Measurements from ENCODE around the gene MCTP1.
A peak's percentile ranks its signal among the peaks of the same experiment; 100 is the strongest.
"Not testable (repeated sequence)": the region's sequence is repeated elsewhere in the genome, so short reads cannot be mapped to it uniquely, and the experiment has no call there.

The MCTP1 gene

DNA sequence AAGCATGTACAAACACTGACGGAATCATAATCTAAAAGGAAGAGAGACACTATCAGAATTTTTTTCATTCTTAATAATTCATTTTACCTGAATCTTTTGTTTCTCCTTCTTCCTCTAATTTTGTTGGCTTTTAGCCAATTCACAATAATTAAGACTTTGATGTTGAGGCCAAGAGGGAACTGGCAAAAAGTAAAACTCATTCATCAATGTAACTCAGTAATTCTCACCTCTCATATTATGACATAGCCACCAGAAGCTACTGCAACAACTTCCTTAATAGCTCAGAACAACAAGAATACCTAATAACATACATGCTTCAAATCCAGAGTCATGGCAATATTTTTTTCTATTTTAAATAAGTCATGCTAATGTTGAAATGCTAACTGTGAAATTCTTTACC is 64.5 kb downstream of the MCTP1 start:
- H3K79me1 ChIP-seq (ENCODE audit: low read length): no peaks in the 10 kb centered on the region
- H3K79me2 ChIP-seq (ENCODE audit: control insufficient read depth, insufficient read depth, low read length): no peaks in the 10 kb centered on the region
- no peaks in the 10 kb centered on the region for H3K4me1 ChIP-seq (ENCODE audit: control insufficient read depth, low read depth, low read length)
- no peak overlapping the region for H4K5ac ChIP-seq (ENCODE audit: low read length)
- H3K9ac ChIP-seq (ENCODE audit: low read length): no peak overlapping the region
- no peaks in the 10 kb centered on the region for H3K27me3 ChIP-seq (ENCODE audit: insufficient read depth, low read length, poor library complexity)
- H3K4me3 ChIP-seq (ENCODE audit: low read length): no peak overlapping the region
- H3K23ac ChIP-seq (ENCODE audit: low read length): no peak overlapping the region
- no peak overlapping the region for H2BK15ac ChIP-seq (replicated peaks; ENCODE audit: low read depth)
- no peaks in the 10 kb centered on the region for H3K36me3 ChIP-seq (ENCODE audit: control insufficient read depth, insufficient read depth, low read length)
- no peak overlapping the region for H2BK120ac ChIP-seq (ENCODE audit: low read depth, low read length)
- no peak overlapping the region for H2AK5ac ChIP-seq (ENCODE audit: low read length)
- no CpG with 5 or more reads among the region's 1 CpG for WGBS (ENCODE audit: extremely low coverage, insufficient coverage, low lambda C conversion rate)
- no peak overlapping the region for H3K56ac ChIP-seq (ENCODE audit: low read length)
- no peak overlapping the region for H3K27ac ChIP-seq (ENCODE audit: low read depth, low read length)
- no peak overlapping the region for H2BK5ac ChIP-seq (ENCODE audit: low read length)
- DNase-seq: no peak
- no peak overlapping the region for H3K4ac ChIP-seq (ENCODE audit: low read depth, low read length)
- no peak overlapping the region for H4K8ac ChIP-seq (ENCODE audit: low read depth, low read length)
- H3K18ac ChIP-seq (ENCODE audit: low read length): no peak overlapping the region
- H3K4me2 ChIP-seq (ENCODE audit: low read length): no peak overlapping the region

DNA sequence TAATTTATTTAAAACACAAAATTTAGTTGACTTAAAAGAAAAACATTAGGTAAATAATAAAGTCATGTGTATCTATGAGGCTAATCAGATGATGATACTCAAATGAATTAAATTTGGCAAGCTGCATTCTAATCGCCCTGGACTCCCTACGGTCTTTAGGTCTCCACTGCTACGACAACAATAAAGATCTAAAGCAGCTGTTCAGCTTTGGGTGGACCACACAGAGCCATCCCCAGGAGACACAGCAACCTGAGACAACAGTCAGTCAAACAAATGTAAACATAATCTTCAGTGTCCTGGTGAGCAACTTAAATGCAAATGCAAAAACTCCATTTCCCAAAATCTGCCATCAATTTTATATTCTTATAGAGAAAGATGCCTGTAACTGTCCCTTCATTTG is 65.5 kb downstream of the MCTP1 start:
- no peaks in the 10 kb centered on the region for H3K79me1 ChIP-seq (ENCODE audit: low read length)
- no peak overlapping the region for H4K5ac ChIP-seq (ENCODE audit: low read length)
- no peak overlapping the region for H2BK120ac ChIP-seq (ENCODE audit: low read depth, low read length)
- no peak overlapping the region for H3K27ac ChIP-seq (ENCODE audit: low read depth, low read length)
- no peak overlapping the region for H3K4me2 ChIP-seq (ENCODE audit: low read length)
- H2BK15ac ChIP-seq (replicated peaks; ENCODE audit: low read depth): no peak overlapping the region
- no peak for DNase-seq
- no peak overlapping the region for H3K9ac ChIP-seq (ENCODE audit: low read length)
- H2AK5ac ChIP-seq (ENCODE audit: low read length): no peak overlapping the region
- no peaks in the 10 kb centered on the region for H3K79me2 ChIP-seq (ENCODE audit: control insufficient read depth, insufficient read depth, low read length)
- no peak overlapping the region for H3K4ac ChIP-seq (ENCODE audit: low read depth, low read length)
- H4K8ac ChIP-seq (ENCODE audit: low read depth, low read length): no peak overlapping the region
- no peaks in the 10 kb centered on the region for H3K27me3 ChIP-seq (ENCODE audit: insufficient read depth, low read length, poor library complexity)
- no peaks in the 10 kb centered on the region for H3K4me1 ChIP-seq (ENCODE audit: control insufficient read depth, low read depth, low read length)
- no peak overlapping the region for H3K18ac ChIP-seq (ENCODE audit: low read length)
- H3K56ac ChIP-seq (ENCODE audit: low read length): no peak overlapping the region
- H3K23ac ChIP-seq (ENCODE audit: low read length): no peak overlapping the region
- no CpG with 5 or more reads among the region's 3 CpGs for WGBS (ENCODE audit: extremely low coverage, insufficient coverage, low lambda C conversion rate)
- no peak overlapping the region for H3K4me3 ChIP-seq (ENCODE audit: low read length)
- H2BK5ac ChIP-seq (ENCODE audit: low read length): no peak overlapping the region
- no peaks in the 10 kb centered on the region for H3K36me3 ChIP-seq (ENCODE audit: control insufficient read depth, insufficient read depth, low read length)

- peak overlapping the region; percentile 74 for H2BK15ac ChIP-seq (replicated peaks; ENCODE audit: low read depth)
- H2BK5ac ChIP-seq (ENCODE audit: low read length): no peak overlapping the region
- H4K5ac ChIP-seq (ENCODE audit: low read length): no peak overlapping the region
- no peaks in the 10 kb centered on the region for H3K79me1 ChIP-seq (ENCODE audit: low read length)
- no peak overlapping the region for H3K4ac ChIP-seq (ENCODE audit: low read depth, low read length)
- no peaks in the 10 kb centered on the region for H3K27me3 ChIP-seq (ENCODE audit: insufficient read depth, low read length, poor library complexity)
- H3K4me2 ChIP-seq (ENCODE audit: low read length): no peak overlapping the region
- no peak overlapping the region for H2BK120ac ChIP-seq (ENCODE audit: low read depth, low read length)
- no peak overlapping the region for H2AK5ac ChIP-seq (ENCODE audit: low read length)
- WGBS (ENCODE audit: extremely low coverage, insufficient coverage, low lambda C conversion rate): no CpG with 5 or more reads among the region's 2 CpGs
- H3K79me2 ChIP-seq (ENCODE audit: control insufficient read depth, insufficient read depth, low read length): no peaks in the 10 kb centered on the region
- no peak overlapping the region for H3K23ac ChIP-seq (ENCODE audit: low read length)
- H3K18ac ChIP-seq (ENCODE audit: low read length): no peak overlapping the region
- no peaks in the 10 kb centered on the region for H3K4me1 ChIP-seq (ENCODE audit: control insufficient read depth, low read depth, low read length)
- no peak overlapping the region for H3K4me3 ChIP-seq (ENCODE audit: low read length)
- H3K36me3 ChIP-seq (ENCODE audit: control insufficient read depth, insufficient read depth, low read length): no peaks in the 10 kb centered on the region
- H3K27ac ChIP-seq (ENCODE audit: low read depth, low read length): no peak overlapping the region
- no peak overlapping the region for H3K9ac ChIP-seq (ENCODE audit: low read length)
- DNase-seq: peak; percentile 3
- no peak overlapping the region for H3K56ac ChIP-seq (ENCODE audit: low read length)
- no peak overlapping the region for H4K8ac ChIP-seq (ENCODE audit: low read depth, low read length)
Measured at GRCh38 chr5:95217881-95218280, 67.0 kb downstream of the MCTP1 start.

- H3K79me2 ChIP-seq (ENCODE audit: control insufficient read depth, insufficient read depth, low read length): no peaks in the 10 kb centered on the region
- H4K8ac ChIP-seq (ENCODE audit: low read depth, low read length): no peak overlapping the region
- no peak overlapping the region for H2BK120ac ChIP-seq (ENCODE audit: low read depth, low read length)
- H3K4me3 ChIP-seq (ENCODE audit: low read length): no peak overlapping the region
- no peak overlapping the region for H3K23ac ChIP-seq (ENCODE audit: low read length)
- H3K27me3 ChIP-seq (ENCODE audit: insufficient read depth, low read length, poor library complexity): no peaks in the 10 kb centered on the region
- H3K56ac ChIP-seq (ENCODE audit: low read length): no peak overlapping the region
- H3K27ac ChIP-seq (ENCODE audit: low read depth, low read length): no peak overlapping the region
- no peaks in the 10 kb centered on the region for H3K79me1 ChIP-seq (ENCODE audit: low read length)
- H3K18ac ChIP-seq (ENCODE audit: low read length): no peak overlapping the region
- WGBS (ENCODE audit: extremely low coverage, insufficient coverage, low lambda C conversion rate): no CpG with 5 or more reads among the region's 4 CpGs
- no peak overlapping the region for H3K9ac ChIP-seq (ENCODE audit: low read length)
- no peak overlapping the region for H4K5ac ChIP-seq (ENCODE audit: low read length)
- H2BK15ac ChIP-seq (replicated peaks; ENCODE audit: low read depth): no peak overlapping the region
- H3K36me3 ChIP-seq (ENCODE audit: control insufficient read depth, insufficient read depth, low read length): no peaks in the 10 kb centered on the region
- no peak overlapping the region for H3K4me2 ChIP-seq (ENCODE audit: low read length)
- H3K4ac ChIP-seq (ENCODE audit: low read depth, low read length): no peak overlapping the region
- H2BK5ac ChIP-seq (ENCODE audit: low read length): no peak overlapping the region
- no peaks in the 10 kb centered on the region for H3K4me1 ChIP-seq (ENCODE audit: control insufficient read depth, low read depth, low read length)
- no peak for DNase-seq
- no peak overlapping the region for H2AK5ac ChIP-seq (ENCODE audit: low read length)
Measured at GRCh38 chr5:95217351-95217750, 67.5 kb downstream of the MCTP1 start.

- Histone ChIP-seq H3K27me3 (ENCODE audit: insufficient read depth, low read length, poor library complexity) (no peaks in the 10 kb centered on the region), H3K4me3 (ENCODE audit: low read length) (no peak overlapping the region), H2AK5ac (ENCODE audit: low read length) (no peak overlapping the region), H3K9ac (ENCODE audit: low read length) (no peak overlapping the region), H3K79me1 (ENCODE audit: low read length) (no peaks in the 10 kb centered on the region), H4K8ac (ENCODE audit: low read depth, low read length) (no peak overlapping the region), H3K4me2 (ENCODE audit: low read length) (no peak overlapping the region), H3K56ac (ENCODE audit: low read length) (no peak overlapping the region), H2BK5ac (ENCODE audit: low read length) (no peak overlapping the region), H2BK15ac (replicated peaks; ENCODE audit: low read depth) (no peak overlapping the region), H3K4me1 (ENCODE audit: control insufficient read depth, low read depth, low read length) (no peaks in the 10 kb centered on the region), H4K5ac (ENCODE audit: low read length) (no peak overlapping the region), H3K23ac (ENCODE audit: low read length) (no peak overlapping the region), H3K36me3 (ENCODE audit: control insufficient read depth, insufficient read depth, low read length) (no peaks in the 10 kb centered on the region), H3K27ac (ENCODE audit: low read depth, low read length) (no peak overlapping the region), H3K4ac (ENCODE audit: low read depth, low read length) (no peak overlapping the region), H2BK120ac (ENCODE audit: low read depth, low read length) (no peak overlapping the region), H3K18ac (ENCODE audit: low read length) (no peak overlapping the region), H3K79me2 (ENCODE audit: control insufficient read depth, insufficient read depth, low read length) (no peaks in the 10 kb centered on the region)
- no CpG with 5 or more reads among the region's 4 CpGs for WGBS (ENCODE audit: extremely low coverage, insufficient coverage, low lambda C conversion rate)
- DNase-seq: no peak
Measured at GRCh38 chr5:95216136-95216955, 68.5 kb downstream of the MCTP1 start.

- not testable (repeated sequence) for H3K56ac ChIP-seq (ENCODE audit: low read length); H3K9ac ChIP-seq (ENCODE audit: low read length); H2BK120ac ChIP-seq (ENCODE audit: low read depth, low read length); H3K4ac ChIP-seq (ENCODE audit: low read depth, low read length); H2BK5ac ChIP-seq (ENCODE audit: low read length); H4K5ac ChIP-seq (ENCODE audit: low read length); H3K4me1 ChIP-seq (ENCODE audit: control insufficient read depth, low read depth, low read length); H3K79me1 ChIP-seq (ENCODE audit: low read length); H2BK15ac ChIP-seq (replicated peaks; ENCODE audit: low read depth); H3K18ac ChIP-seq (ENCODE audit: low read length); H3K27ac ChIP-seq (ENCODE audit: low read depth, low read length); H3K4me3 ChIP-seq (ENCODE audit: low read length); H2AK5ac ChIP-seq (ENCODE audit: low read length); H3K23ac ChIP-seq (ENCODE audit: low read length); H3K4me2 ChIP-seq (ENCODE audit: low read length); H3K79me2 ChIP-seq (ENCODE audit: control insufficient read depth, insufficient read depth, low read length); H3K27me3 ChIP-seq (ENCODE audit: insufficient read depth, low read length, poor library complexity); H3K36me3 ChIP-seq (ENCODE audit: control insufficient read depth, insufficient read depth, low read length); H4K8ac ChIP-seq (ENCODE audit: low read depth, low read length); DNase-seq
- WGBS (ENCODE audit: extremely low coverage, insufficient coverage, low lambda C conversion rate): no CpG with 5 or more reads among the region's 5 CpGs
Measured at GRCh38 chr5:95207811-95208210, 77.1 kb downstream of the MCTP1 start.

All from mesendoderm (in vitro differentiated cells).